Neutrophil (primary cell): ENCODE data around the gene CPB1.

ENCODE experiments used
- H3K27ac ChIP-seq: fragments of 200-600 bp; sonication (generic); 2 replicates; pipeline ENCODE4 v1.5.1; 2016; ENCODE audit warnings: mild to moderate bottlenecking, moderate library complexity
- H3K27me3 ChIP-seq: fragments of 200-600 bp; sonication (generic); 2 replicates; pipeline ENCODE4 v1.6.0; 2016; ENCODE audit warnings: mild to moderate bottlenecking
- H3K36me3 ChIP-seq: fragments of 200-600 bp; sonication (generic); 2 replicates; pipeline ENCODE4 v1.5.1; 2017
- H3K4me1 ChIP-seq, 2 experiments: fragments of 200-600 bp in 1 of 2; sonication (generic) in 1 of 2; 1 replicate in 1 of 2; 2 replicates in 1 of 2; pipeline versions ENCODE4 v1.5.1 to v1.6.1; 2013 to 2016; ENCODE audit warnings: low read depth in 1 of 2, low read length in 1 of 2, mild to moderate bottlenecking in 1 of 2, moderate library complexity in 1 of 2; ENCODE audit not compliant: control insufficient read depth in 1 of 2, insufficient read depth in 1 of 2
- H3K4me3 ChIP-seq, 2 experiments: fragments of 200-600 bp in 1 of 2; sonication (generic) in 1 of 2; 1 replicate in 1 of 2; 2 replicates in 1 of 2; pipeline ENCODE4 v1.5.1; 2013 to 2016; ENCODE audit warnings: low read depth in 1 of 2, low read length in 1 of 2, mild to moderate bottlenecking in 1 of 2, moderate library complexity in 1 of 2
- H3K9me3 ChIP-seq: fragments of 200-600 bp; sonication (generic); 2 replicates; pipeline ENCODE4 v1.5.1; 2016
- CTCF ChIP-seq: fragments of 200-600 bp; sonication (generic); IDR thresholded peaks from 2 replicates; pipeline ENCODE4 v1.5.1; 2016; ENCODE audit warnings: antibody characterized with exemption

The CPB1 gene

GRCh38 chr3:148820361-148821245 is 7.0 kb upstream of the CPB1 start:
- H3K4me1 ChIP-seq: peaks cover 0 to 5% of the 10 kb centered on the region in 2 experiments
- no peak overlapping the region for H3K27ac ChIP-seq
- peaks cover 3% of the 10 kb centered on the region for H3K27me3 ChIP-seq
- no peak overlapping the region for H3K4me3 ChIP-seq
- H3K9me3 ChIP-seq: no peaks in the 10 kb centered on the region
- TF ChIP-seq CTCF: no peak
- no peaks in the 10 kb centered on the region for H3K36me3 ChIP-seq

- Histone ChIP-seq H3K27me3 (no peaks in the 10 kb centered on the region), H3K36me3 (no peaks in the 10 kb centered on the region), H3K4me1 (peaks cover 0 to 5% of the 10 kb centered on the region in 2 experiments), H3K4me3 (no peak overlapping the region), H3K9me3 (no peaks in the 10 kb centered on the region), H3K27ac (no peak overlapping the region)
- no peak for TF ChIP-seq CTCF
Measured at GRCh38 chr3:148823026-148823425, 4.6 kb upstream of the CPB1 start.

- Histone ChIP-seq H3K27me3 (no peaks in the 10 kb centered on the region), H3K4me3 (no peak overlapping the region), H3K4me1 (peaks cover 3 to 15% of the 10 kb centered on the region in 2 experiments), H3K27ac (no peak overlapping the region), H3K36me3 (no peaks in the 10 kb centered on the region), H3K9me3 (no peaks in the 10 kb centered on the region)
- no peak for TF ChIP-seq CTCF
Measured at GRCh38 chr3:148825476-148825875, 2.1 kb upstream of the CPB1 start.

GRCh38 chr3:148828136-148828690 is 602 bp downstream of the CPB1 start:
- H3K27ac ChIP-seq: no peak overlapping the region
- H3K4me3 ChIP-seq: no peak overlapping the region
- H3K36me3 ChIP-seq: no peaks in the 10 kb centered on the region
- H3K4me1 ChIP-seq: peaks cover 3 to 11% of the 10 kb centered on the region in 2 experiments
- TF ChIP-seq CTCF: no peak
- H3K9me3 ChIP-seq: no peaks in the 10 kb centered on the region
- H3K27me3 ChIP-seq: no peaks in the 10 kb centered on the region

GRCh38 chr3:148829926-148830325 is 2.3 kb downstream of the CPB1 start:
- Histone ChIP-seq H3K36me3 (no peaks in the 10 kb centered on the region), H3K4me1 (peaks cover 3 to 10% of the 10 kb centered on the region in 2 experiments), H3K4me3 (no peak overlapping the region), H3K27me3 (no peaks in the 10 kb centered on the region), H3K9me3 (no peaks in the 10 kb centered on the region), H3K27ac (no peak overlapping the region)
- no peak for TF ChIP-seq CTCF
